GM18861 (cell line): ENCODE data around the gene TSC22D1.
A peak's percentile ranks its signal among the peaks of the same experiment; 100 is the strongest.
"Not testable (repeated sequence)": the region's sequence is repeated elsewhere in the genome, so short reads cannot be mapped to it uniquely, and the experiment has no call there.

Experiments
- ATAC-seq: cut with Tn5 transposase; IDR thresholded peaks from one replicate; pipeline ENCODE4 v1.9.1; 2021; ENCODE audit not compliant: unreplicated experiment

The TSC22D1 gene

DNA sequence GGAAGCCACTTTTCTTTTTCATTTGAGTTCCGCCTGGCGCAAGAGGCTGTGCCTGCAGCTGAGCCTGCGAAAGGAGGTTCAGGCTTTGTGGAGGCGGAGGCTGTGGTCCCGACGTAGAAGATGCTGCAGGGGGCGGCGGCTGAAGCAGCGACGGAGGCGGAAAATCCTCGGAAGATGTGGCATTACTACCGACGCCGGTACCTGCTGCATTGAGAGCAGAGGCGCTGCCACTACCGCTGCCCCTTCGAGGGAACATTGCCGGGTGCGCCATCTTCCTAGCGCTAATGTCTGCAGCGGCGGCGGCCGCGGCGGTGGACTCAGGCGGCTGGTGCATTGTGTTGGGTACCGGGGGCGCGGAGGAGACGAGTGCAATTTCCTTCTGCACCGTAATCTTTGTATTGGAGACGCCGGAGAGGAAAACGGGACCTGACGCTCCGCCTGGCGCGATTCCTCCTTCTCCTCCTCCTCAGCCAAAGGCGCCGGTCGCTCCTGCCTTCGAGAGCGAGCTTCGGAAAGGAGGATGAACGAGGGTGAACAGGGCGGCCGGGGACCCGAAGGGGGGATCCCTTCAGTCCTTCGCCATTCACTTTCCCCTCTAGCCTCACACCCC is at the start of gene TSC22D1:
Gene TSC22D1 (minus strand): TSS at position 590 of the 610 bp plus-strand sequence. CDS start 256 bp downstream, at position 334.
- ATAC-seq = no peak

DNA sequence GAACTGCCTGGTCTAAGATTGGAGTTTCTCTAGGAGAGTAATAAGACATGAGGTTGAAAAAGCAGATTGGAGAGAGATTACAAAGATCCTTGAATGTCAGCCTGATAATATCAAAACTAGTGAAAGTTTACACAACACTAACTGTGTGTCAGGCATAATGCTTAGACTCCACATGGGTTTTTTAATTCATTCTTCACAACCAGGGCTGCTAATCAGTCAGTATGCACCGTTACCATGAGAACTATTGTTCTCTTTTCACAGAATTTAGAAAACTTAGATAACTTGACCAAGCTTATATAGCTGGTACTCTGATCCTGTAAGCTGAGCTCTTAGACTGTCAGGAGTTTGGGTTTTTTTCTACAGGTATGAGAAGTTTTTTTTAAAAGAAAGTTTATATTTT is 46.6 kb upstream of the TSC22D1 start:
- ATAC-seq = no peak

DNA sequence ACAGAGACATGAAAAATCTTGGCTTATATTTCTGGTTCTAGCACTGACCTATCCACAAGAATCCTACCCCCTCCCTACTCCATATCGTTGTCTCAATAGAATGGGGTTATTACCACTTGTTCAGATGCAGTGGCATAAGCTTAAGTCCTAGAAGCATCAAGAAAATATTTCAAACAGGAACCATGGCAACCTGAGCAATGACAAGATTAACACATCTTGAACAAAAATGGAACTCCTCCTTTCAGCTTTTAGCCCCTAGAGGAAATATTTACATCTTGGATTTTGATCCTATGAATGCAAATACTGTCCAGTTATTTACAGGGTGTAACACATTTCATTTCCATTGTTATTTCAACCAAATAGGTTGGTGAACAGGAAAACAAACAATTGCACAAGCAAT is 46.1 kb upstream of the TSC22D1 start:
- ATAC-seq = no peak

DNA sequence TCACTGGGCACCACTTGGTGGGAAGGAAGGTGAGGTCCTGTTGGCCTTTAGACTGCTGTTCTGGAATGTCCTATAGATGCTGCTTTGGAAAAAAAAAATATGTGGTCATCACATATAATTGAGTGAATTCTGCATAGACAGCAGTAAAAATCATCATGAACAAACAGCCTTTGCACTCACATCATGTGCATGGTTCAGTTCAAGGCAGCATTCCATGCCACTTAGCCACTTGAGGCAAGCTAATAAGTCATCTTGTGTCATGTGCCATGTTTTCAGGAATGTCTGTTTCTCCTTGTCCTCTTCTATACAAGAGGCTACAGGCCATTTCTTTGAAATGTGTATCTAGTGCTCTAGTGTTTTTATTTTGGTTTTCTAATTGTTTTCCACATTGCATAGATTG is 43.9 kb upstream of the TSC22D1 start:
- no peak for ATAC-seq

DNA sequence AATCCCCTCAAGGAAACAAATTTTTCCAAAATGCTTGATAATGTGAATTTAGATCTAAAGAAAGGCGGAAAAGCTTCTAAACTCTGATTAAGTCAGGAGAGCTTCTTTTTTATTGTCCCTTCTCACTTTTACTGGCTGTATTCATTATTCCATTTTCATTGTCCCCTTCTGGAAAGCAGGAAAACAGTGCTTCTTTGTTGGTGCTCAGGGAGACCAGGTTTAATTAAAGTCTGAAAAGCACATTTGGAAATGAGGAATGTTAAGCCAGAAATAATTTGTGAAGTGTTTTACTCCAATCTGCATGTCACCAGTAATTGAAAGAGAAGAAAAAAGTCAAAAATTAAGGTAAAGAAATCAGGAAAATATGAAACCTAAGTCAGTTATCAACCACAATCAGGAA is 43.5 kb upstream of the TSC22D1 start:
- ATAC-seq = no peak

GRCh38 chr13:44618326-44618725 is 42.2 kb upstream of the TSC22D1 start:
- ATAC-seq = no peak

GRCh38 chr13:44617648-44618047 is 41.5 kb upstream of the TSC22D1 start:
- no peak for ATAC-seq

- ATAC-seq = no peak
These were observed 33.0 kb upstream of the TSC22D1 start for GRCh38 chr13:44609137-44609536.

DNA sequence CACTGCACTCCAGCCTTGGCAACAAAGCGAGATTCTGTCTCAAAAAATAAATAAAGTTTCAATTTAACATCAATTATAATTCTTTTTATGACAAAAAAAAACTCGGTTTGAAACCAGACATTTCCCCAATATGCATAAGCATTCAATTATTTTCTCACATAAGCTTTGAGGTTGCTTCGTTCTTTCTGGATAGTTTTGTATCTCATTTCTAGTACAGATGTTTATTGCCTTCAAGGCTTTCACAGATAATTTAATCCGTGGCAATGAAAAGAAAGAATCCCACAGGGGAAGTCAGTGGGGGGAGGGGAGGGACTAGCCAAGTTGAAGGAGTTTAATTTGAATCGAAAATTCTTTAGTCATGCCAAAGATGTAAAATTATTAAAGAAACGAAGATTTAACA is 29.6 kb upstream of the TSC22D1 start:
- no peak for ATAC-seq

DNA sequence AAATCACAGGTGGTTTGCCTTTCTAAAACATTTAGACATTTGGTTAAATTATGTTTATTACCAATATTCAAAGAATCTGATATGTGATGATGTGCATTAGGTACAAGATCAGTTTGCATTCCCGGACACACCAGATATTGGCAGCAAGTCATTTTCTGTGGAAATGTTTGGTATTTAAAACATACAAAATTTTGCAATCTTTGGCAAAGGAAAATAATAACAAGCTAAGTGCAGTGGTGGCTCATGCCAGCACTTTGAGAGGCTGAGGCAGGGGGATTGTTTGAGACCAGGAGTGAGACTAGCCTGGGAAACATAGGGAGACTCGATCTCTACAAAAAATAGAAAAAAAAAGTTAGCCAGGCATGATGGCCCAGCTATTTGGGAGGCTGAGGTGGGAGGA is 29.1 kb upstream of the TSC22D1 start:
- no peak for ATAC-seq

DNA sequence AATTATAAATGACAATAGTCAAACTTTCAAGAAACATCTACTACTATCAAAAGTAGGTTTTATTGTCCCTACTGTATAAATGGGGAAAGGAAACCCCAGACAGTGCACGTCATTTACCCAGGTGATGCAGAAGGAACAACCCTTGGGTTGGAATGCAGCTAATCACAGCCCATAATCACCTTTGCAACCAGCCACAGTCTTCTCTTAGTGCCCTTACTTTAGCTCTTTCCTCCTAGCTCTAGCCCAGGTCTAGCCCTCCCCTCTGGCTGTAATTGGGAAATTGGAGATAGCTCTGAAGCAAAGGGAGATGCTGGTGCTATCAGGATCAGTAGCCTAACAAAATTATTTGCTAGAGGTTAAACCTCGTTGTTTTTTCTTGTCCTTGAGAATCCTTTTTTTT is 25.5 kb upstream of the TSC22D1 start:
- no peak for ATAC-seq

- ATAC-seq = not testable (repeated sequence)
These were observed 17.9 kb upstream of the TSC22D1 start for GRCh38 chr13:44593861-44594592.

DNA sequence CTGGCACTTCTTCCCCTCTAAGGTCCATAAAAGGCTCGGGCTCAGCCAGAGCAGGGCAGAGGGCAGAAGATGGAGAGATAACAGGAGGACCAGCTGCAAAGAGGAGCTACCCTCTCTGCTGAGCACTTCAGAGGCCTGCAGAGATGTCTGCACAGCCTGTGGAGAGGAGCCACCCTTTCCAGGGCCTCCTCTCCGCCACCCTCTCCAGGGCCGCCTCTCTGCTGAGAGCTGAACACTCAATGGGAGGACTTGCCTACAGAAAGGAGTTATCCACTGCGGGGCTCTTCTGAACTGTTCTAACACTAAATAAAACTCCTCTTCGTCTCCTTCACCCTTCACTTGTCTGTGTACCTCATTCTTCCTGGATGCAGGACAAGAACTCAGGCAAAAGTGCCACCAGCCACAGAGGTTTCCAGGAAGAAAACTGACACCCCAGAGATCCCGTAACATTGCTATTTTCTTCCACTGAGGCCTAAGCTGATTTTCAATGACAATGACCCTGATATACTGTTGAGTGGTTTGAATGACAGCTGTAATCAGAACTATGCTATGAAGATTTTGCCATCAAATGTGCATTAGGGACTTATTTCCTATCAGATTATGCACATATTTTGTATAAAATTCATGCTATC is 16.2 kb upstream of the TSC22D1 start:
- ATAC-seq = no peak

- ATAC-seq = no peak
These were observed 15.2 kb upstream of the TSC22D1 start for GRCh38 chr13:44591316-44591715.

GRCh38 chr13:44583137-44583536 is 7.0 kb upstream of the TSC22D1 start:
- no peak for ATAC-seq

DNA sequence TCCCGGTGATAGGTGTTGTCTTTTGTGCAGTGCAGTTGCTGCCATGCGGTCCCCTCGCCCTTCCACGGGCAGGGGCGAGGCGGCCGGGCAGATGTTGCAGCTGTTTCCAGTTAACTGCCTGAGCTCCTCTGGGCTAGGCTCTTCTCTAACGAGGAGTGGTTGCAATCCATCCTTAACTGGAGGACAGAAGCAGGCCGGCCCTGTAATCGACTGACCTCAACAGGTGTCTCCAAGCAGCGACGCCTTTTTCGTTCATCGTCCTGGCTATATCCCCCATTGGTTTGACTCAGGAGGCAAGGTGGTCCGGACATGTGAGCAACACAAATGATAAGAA is 1.9 kb upstream of the TSC22D1 start:
- ATAC-seq = no peak

- peak; percentile 65 for ATAC-seq
These were observed 1.3 kb upstream of the TSC22D1 start for GRCh38 chr13:44577236-44578066.

- no peak for ATAC-seq
These were observed 463 bp upstream of the TSC22D1 start for GRCh38 chr13:44576351-44577235.

GRCh38 chr13:44575035-44575434 is 1.1 kb downstream of the TSC22D1 start:
- no peak for ATAC-seq

DNA sequence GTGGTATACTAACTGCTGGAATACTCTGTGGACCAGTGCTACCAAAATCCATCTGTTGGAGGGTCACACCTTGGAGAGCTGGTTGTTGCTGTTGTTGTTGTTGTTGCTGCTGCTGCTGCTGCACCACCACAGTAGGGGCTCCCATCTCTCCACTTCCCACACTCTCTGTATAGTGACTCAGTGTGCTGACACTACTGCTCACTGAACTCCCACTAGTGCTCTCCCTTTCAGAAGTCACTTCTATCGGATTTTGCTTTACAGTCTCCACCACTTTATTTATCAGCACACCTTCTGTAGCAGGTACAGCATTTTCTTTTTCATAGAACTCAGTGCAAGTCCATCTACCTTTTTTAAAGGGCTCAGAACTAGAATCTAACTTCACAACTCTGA is 1.7 kb downstream of the TSC22D1 start:
- no peak for ATAC-seq
